OCI-LY3 (cell line): ENCODE results near the gene GMCL2.
A peak's percentile ranks its signal among the peaks of the same experiment; 100 is the strongest.

Experiments used
- H2AFZ ChIP-seq: fragments of 200-600, 300-600 bp; shearing (Covaris generic); 2 replicates; pipeline ENCODE4 v1.6.0; 2014; ENCODE audit warnings: antibody characterized with exemption, low read depth, low read length
- H3K27ac ChIP-seq: fragments of 200-600, 300-600 bp; sonication (generic); 2 replicates; pipeline ENCODE4 v1.5.1; 2014; ENCODE audit warnings: mild to moderate bottlenecking, low read length, moderate library complexity, mixed read lengths
- H3K27me3 ChIP-seq: fragments of 200-600, 300-600 bp; sonication (generic); 2 replicates; pipeline ENCODE4 v1.6.1; 2014; ENCODE audit warnings: low read depth, low read length, mixed read lengths
- H3K36me3 ChIP-seq: fragments of 200-600, 300-600 bp; sonication (generic); replicated peaks from 2 replicates; pipeline ENCODE3; 2014; ENCODE audit warnings: low read depth, low read length, mixed read lengths
- H3K4me1 ChIP-seq: fragments of 300-600, 200-600 bp; sonication (generic); 2 replicates; pipeline ENCODE4 v1.6.1; 2014; ENCODE audit warnings: low read length, mixed read lengths
- H3K4me2 ChIP-seq: fragments of 200-600, 300-600 bp; sonication (generic); 2 replicates; pipeline ENCODE4 v1.6.1; 2014; ENCODE audit warnings: low read length, mixed read lengths
- H3K4me3 ChIP-seq: fragments of 300-600, 200-600 bp; sonication (generic); 2 replicates; pipeline ENCODE4 v1.5.1; 2014; ENCODE audit warnings: antibody characterized with exemption, mild to moderate bottlenecking, low read length, moderate library complexity
- H3K79me2 ChIP-seq: fragments of 300-600, 200-600 bp; shearing (Covaris generic); 2 replicates; pipeline ENCODE4 v1.6.1; 2014; ENCODE audit warnings: mild to moderate bottlenecking, low read length, mixed read lengths
- H3K9ac ChIP-seq: fragments of 300-600, 200-600 bp; shearing (Covaris generic); 2 replicates; pipeline ENCODE4 v1.6.0; 2014; ENCODE audit warnings: mild to moderate bottlenecking, low read length, moderate library complexity
- H3K9me3 ChIP-seq: fragments of 200-600, 300-600 bp; shearing (Covaris generic); 2 replicates; pipeline ENCODE4 v1.6.1; 2014; ENCODE audit warnings: low read length, mixed read lengths; ENCODE audit not compliant: insufficient read depth
- H4K20me1 ChIP-seq: fragments of 200-600, 300-600 bp; sonication (generic); 2 replicates; pipeline ENCODE4 v1.6.1; 2016; ENCODE audit warnings: low read length, mixed read lengths; ENCODE audit not compliant: insufficient read depth
- EZH2phosphoT487 ChIP-seq: fragments of 200-600 bp; shearing (Covaris generic); IDR thresholded peaks from 2 replicates; pipeline ENCODE4 v1.6.1; 2018; ENCODE audit warnings: antibody characterized with exemption, mixed run types, low read depth
- TF ChIP-seq, protein P1 (sequence below): fragments of 200-600, 300-600 bp; sonication (generic); IDR thresholded peaks from 2 replicates; pipeline ENCODE4 v1.5.1; 2014; ENCODE audit warnings: antibody characterized with exemption, low read length, low read depth

Gene GMCL2

GRCh38 chr5:178210073-178210535 is 22.9 kb upstream of the GMCL2 start:
- no peak overlapping the region for H3K27ac ChIP-seq
- no peak overlapping the region for H3K4me3 ChIP-seq
- no peak overlapping the region for H3K4me2 ChIP-seq
- H4K20me1 ChIP-seq = peaks cover 73% of the 10 kb centered on the region
- no peak overlapping the region for H2AFZ ChIP-seq
- no peaks in the 10 kb centered on the region for H3K9me3 ChIP-seq
- H3K36me3 ChIP-seq = peaks cover 95% of the 10 kb centered on the region
- peaks cover 83% of the 10 kb centered on the region for H3K79me2 ChIP-seq
- no peaks in the 10 kb centered on the region for H3K27me3 ChIP-seq
- TF ChIP-seq, protein P1, sequence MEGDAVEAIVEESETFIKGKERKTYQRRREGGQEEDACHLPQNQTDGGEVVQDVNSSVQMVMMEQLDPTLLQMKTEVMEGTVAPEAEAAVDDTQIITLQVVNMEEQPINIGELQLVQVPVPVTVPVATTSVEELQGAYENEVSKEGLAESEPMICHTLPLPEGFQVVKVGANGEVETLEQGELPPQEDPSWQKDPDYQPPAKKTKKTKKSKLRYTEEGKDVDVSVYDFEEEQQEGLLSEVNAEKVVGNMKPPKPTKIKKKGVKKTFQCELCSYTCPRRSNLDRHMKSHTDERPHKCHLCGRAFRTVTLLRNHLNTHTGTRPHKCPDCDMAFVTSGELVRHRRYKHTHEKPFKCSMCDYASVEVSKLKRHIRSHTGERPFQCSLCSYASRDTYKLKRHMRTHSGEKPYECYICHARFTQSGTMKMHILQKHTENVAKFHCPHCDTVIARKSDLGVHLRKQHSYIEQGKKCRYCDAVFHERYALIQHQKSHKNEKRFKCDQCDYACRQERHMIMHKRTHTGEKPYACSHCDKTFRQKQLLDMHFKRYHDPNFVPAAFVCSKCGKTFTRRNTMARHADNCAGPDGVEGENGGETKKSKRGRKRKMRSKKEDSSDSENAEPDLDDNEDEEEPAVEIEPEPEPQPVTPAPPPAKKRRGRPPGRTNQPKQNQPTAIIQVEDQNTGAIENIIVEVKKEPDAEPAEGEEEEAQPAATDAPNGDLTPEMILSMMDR = no peak
- TF ChIP-seq EZH2phosphoT487 = no peak
- peaks cover 15% of the 10 kb centered on the region for H3K4me1 ChIP-seq
- H3K9ac ChIP-seq = no peak overlapping the region

- Histone ChIP-seq H4K20me1 (peaks cover 73% of the 10 kb centered on the region), H3K9me3 (no peaks in the 10 kb centered on the region), H2AFZ (no peak overlapping the region), H3K4me2 (no peak overlapping the region), H3K36me3 (peaks cover 89% of the 10 kb centered on the region), H3K4me3 (no peak overlapping the region), H3K4me1 (peaks cover 15% of the 10 kb centered on the region), H3K27me3 (no peaks in the 10 kb centered on the region), H3K27ac (no peak overlapping the region), H3K79me2 (peaks cover 88% of the 10 kb centered on the region), H3K9ac (no peak overlapping the region)
- TF ChIP-seq, protein P1 = no peak
- no peak for TF ChIP-seq EZH2phosphoT487
These were observed 22.3 kb upstream of the GMCL2 start for GRCh38 chr5:178209334-178210072.

DNA sequence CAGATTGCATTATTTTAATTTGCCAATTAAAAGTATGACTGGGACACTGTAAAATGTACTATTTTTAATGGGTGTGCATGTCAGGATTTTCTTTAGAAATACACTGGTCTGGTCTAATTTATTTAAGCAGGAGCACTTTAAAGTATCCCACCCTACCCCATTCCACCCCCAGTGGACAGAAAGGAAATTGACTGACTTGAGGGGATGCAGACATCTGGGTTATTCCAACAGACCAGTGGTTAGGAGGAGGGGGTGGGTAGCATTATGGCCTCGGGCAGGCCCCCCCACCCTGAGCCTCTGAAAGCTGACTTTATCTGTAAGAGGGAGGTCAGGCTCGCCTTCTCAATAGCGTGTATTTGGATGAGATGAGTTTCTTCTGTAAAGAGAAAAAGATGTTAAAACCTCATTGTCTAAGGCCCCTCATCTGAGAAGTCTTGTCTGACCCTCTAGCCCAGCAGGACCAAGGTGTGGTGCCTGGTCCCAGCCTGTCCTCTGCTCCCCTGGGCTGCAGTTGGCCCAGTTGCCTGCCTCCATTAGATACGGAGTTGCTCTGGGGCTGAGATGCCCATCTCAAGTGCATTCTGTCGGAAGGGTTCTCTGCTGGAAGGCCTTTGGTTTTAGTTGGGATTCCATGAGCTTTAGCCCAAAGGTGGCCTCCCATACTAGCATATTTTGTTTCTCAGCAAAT is 21.5 kb upstream of the GMCL2 start:
- no peaks in the 10 kb centered on the region for H3K9me3 ChIP-seq
- TF ChIP-seq, protein P1 = 0 out of 2 replicates have a peak, but pooled peaks have one; percentile 3
- no peak for TF ChIP-seq EZH2phosphoT487
- peaks cover 93% of the 10 kb centered on the region for H3K79me2 ChIP-seq
- H3K4me1 ChIP-seq = peaks cover 15% of the 10 kb centered on the region
- no peaks in the 10 kb centered on the region for H3K27me3 ChIP-seq
- H3K4me3 ChIP-seq = no peak overlapping the region
- H3K9ac ChIP-seq = no peak overlapping the region
- no peak overlapping the region for H3K4me2 ChIP-seq
- no peak overlapping the region for H3K27ac ChIP-seq
- H4K20me1 ChIP-seq = peaks cover 73% of the 10 kb centered on the region
- H2AFZ ChIP-seq = no peak overlapping the region
- H3K36me3 ChIP-seq = peaks cover 81% of the 10 kb centered on the region

DNA sequence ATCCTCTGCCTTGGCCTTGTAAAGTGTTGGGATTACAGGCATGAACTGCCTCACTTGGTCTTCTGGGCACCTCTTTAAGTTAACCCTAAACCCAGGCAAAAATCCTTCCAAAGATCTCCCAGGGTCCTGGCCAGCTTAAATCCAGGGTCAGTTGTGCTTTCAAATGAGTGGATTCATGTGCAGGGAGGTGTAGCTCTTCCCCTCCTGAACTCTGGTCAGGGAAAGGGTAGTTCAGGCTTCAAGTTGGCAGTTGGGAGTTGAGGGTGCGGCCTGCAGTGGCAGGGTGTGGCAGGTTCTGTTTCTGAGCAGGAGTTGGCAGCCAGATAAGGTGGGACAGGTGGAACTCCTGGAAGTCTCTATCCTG is 20.7 kb upstream of the GMCL2 start:
- H4K20me1 ChIP-seq = peaks cover 70% of the 10 kb centered on the region
- peaks cover 15% of the 10 kb centered on the region for H3K4me1 ChIP-seq
- peaks cover 93% of the 10 kb centered on the region for H3K79me2 ChIP-seq
- H3K36me3 ChIP-seq = peaks cover 73% of the 10 kb centered on the region
- no peaks in the 10 kb centered on the region for H3K27me3 ChIP-seq
- H3K27ac ChIP-seq = no peak overlapping the region
- no peaks in the 10 kb centered on the region for H3K9me3 ChIP-seq
- H3K9ac ChIP-seq = no peak overlapping the region
- H2AFZ ChIP-seq = no peak overlapping the region
- no peak overlapping the region for H3K4me2 ChIP-seq
- TF ChIP-seq EZH2phosphoT487 = no peak
- TF ChIP-seq, protein P1 = no peak
- H3K4me3 ChIP-seq = no peak overlapping the region
